SK-N-SH (cell line): ENCODE results near the gene TRPM3. TPM values are rescaled to one million over a fixed set of nuclear protein-coding genes. Genes with fewer than 3 reads are reported as not detected.

Source experiments
- CTCF ChIA-PET: fragments of 300-600, 350-600 bp; formaldehyde crosslinking; extraction: SDS; loops from one replicate; lab custom pipeline; 2021; lab: Yijun Ruan, JAX
- POLR2A ChIA-PET: fragments of 350-600 bp; sonication (Branson Sonifier 250); formaldehyde crosslinking; extraction: SDS; loops from one replicate; lab custom pipeline; 2020; ENCODE audit warnings: antibody characterized with exemption, inconsistent platforms; lab: Yijun Ruan, JAX
- DNase-seq: peaks from one replicate; pipeline ENCODE4 v3.0.0; 2012
- H2AFZ ChIP-seq: fragments of 200-600 bp; sonication (generic); 2 replicates; pipeline ENCODE4 v1.8.1; 2016; ENCODE audit warnings: antibody characterized with exemption, mild to moderate bottlenecking, low read depth
- H3F3A ChIP-seq: fragments of 200-600 bp; sonication (generic); replicated peaks from 2 replicates; pipeline ENCODE3; 2016; ENCODE audit warnings: antibody characterized with exemption, mild to moderate bottlenecking; ENCODE audit not compliant: insufficient read depth
- H3K27ac ChIP-seq, 2 experiments: fragments of 200-500 bp in 1 of 2; fragments of 200-600 bp in 1 of 2; sonication (Bioruptor generic) in 1 of 2; sonication (generic), shearing (Covaris generic) in 1 of 2; 2 replicates each; pipeline versions ENCODE4 v1.5.1 to v1.6.1; 2014 to 2016; ENCODE audit warnings: low read depth in 2 of 2, inconsistent platforms in 1 of 2, low read length in 1 of 2, mild to moderate bottlenecking in 1 of 2, mixed read lengths in 1 of 2
- H3K27me3 ChIP-seq: fragments of 200-600 bp; sonication (generic), shearing (Covaris generic); 2 replicates; pipeline ENCODE4 v1.6.1; 2016; ENCODE audit warnings: mixed run types; ENCODE audit not compliant: insufficient read depth
- H3K36me3 ChIP-seq, 2 experiments: fragments of 200-500 bp in 1 of 2; fragments of 200-600 bp in 1 of 2; sonication (Bioruptor generic) in 1 of 2; sonication (generic) in 1 of 2; replicated peaks in 1 of 2; 2 replicates each; pipeline versions ENCODE3 to v1.5.1; 2014 to 2016; ENCODE audit warnings: low read length in 1 of 2, mild to moderate bottlenecking in 1 of 2; ENCODE audit not compliant: insufficient read depth in 2 of 2, control insufficient read depth in 1 of 2
- H3K4me1 ChIP-seq, 2 experiments: fragments of 200-500 bp in 1 of 2; fragments of 200-600 bp in 1 of 2; sonication (Bioruptor generic) in 1 of 2; sonication (generic), shearing (Covaris generic) in 1 of 2; 2 replicates each; pipeline versions ENCODE4 v1.5.1 to v1.6.1; 2014 to 2016; ENCODE audit warnings: low read depth in 1 of 2, low read length in 1 of 2, mixed run types in 1 of 2; ENCODE audit not compliant: insufficient read depth in 2 of 2, control insufficient read depth in 1 of 2
- H3K4me2 ChIP-seq: fragments of 200-600 bp; sonication (generic), shearing (Covaris generic); 2 replicates; pipeline ENCODE4 v1.6.1; 2017; ENCODE audit warnings: mixed run types
- H3K4me3 ChIP-seq, 2 experiments: fragments of 200-500 bp in 1 of 2; fragments of 200-600 bp in 1 of 2; sonication (Bioruptor generic) in 1 of 2; sonication (generic), shearing (Covaris generic) in 1 of 2; 2 replicates each; pipeline versions ENCODE4 v1.5.1 to v1.8.1; 2014 to 2016; ENCODE audit warnings: low read depth in 2 of 2, inconsistent platforms in 1 of 2, low read length in 1 of 2, mild to moderate bottlenecking in 1 of 2, mixed read lengths in 1 of 2, moderate library complexity in 1 of 2
- H3K79me2 ChIP-seq: fragments of 200-600 bp; sonication (generic); 2 replicates; pipeline ENCODE4 v1.8.1; 2017; ENCODE audit warnings: mild to moderate bottlenecking; ENCODE audit not compliant: insufficient read depth
- H3K9ac ChIP-seq: fragments of 200-600 bp; sonication (generic); 2 replicates; pipeline ENCODE4 v1.6.1; 2017; ENCODE audit warnings: mixed run types
- H3K9me2 ChIP-seq: fragments of 200-600 bp; sonication (generic); 2 replicates; pipeline ENCODE4 v1.6.1; 2017; ENCODE audit warnings: mixed run types
- H3K9me3 ChIP-seq: fragments of 200-600 bp; sonication (generic); 2 replicates; pipeline ENCODE4 v1.6.1; 2017; ENCODE audit warnings: mixed run types, mild to moderate bottlenecking, moderate library complexity
- H4K20me1 ChIP-seq: fragments of 200-600 bp; sonication (generic); 2 replicates; pipeline ENCODE4 v1.6.1; 2017; ENCODE audit warnings: mild to moderate bottlenecking, mixed run types; ENCODE audit not compliant: insufficient read depth
- ELF1 ChIP-seq: IDR thresholded peaks from 2 replicates; pipeline ENCODE4 v1.4.0; 2012
- EP300 ChIP-seq, 2 experiments: IDR thresholded peaks; 2 replicates each; pipeline versions ENCODE4 v1.4.0 to v1.6.1; 2012; ENCODE audit warnings: borderline replicate concordance in 1 of 2, low read depth in 1 of 2, low read length in 1 of 2
- FOSL2 ChIP-seq: IDR thresholded peaks from 2 replicates; pipeline ENCODE4 v1.4.0; 2012; ENCODE audit warnings: low read depth, mild to moderate bottlenecking, moderate library complexity, borderline replicate concordance
- FOXJ3 ChIP-seq: sonication (generic); formaldehyde crosslinking; IDR thresholded peaks from 2 replicates; pipeline ENCODE4 v1.5.1; 2020; ENCODE audit warnings: mild to moderate bottlenecking, missing genetic modification reagents
- FOXM1 ChIP-seq: IDR thresholded peaks from 2 replicates; pipeline ENCODE4 v1.4.0; 2012; ENCODE audit warnings: low read depth, mild to moderate bottlenecking
- GABPA ChIP-seq: IDR thresholded peaks from 2 replicates; pipeline ENCODE4 v1.4.0; 2012; ENCODE audit warnings: low read depth, mild to moderate bottlenecking
- GATA2 ChIP-seq: sonication (generic); formaldehyde crosslinking; IDR thresholded peaks from 2 replicates; pipeline ENCODE4 v1.5.0; 2020; ENCODE audit warnings: mild to moderate bottlenecking, missing genetic modification reagents
- JUND ChIP-seq: IDR thresholded peaks from 2 replicates; pipeline ENCODE4 v1.4.0; 2012
- MEF2A ChIP-seq: IDR thresholded peaks from 2 replicates; pipeline ENCODE4 v1.4.0; 2012; ENCODE audit warnings: low read depth, borderline replicate concordance
- MXI1 ChIP-seq: IDR thresholded peaks from 2 replicates; pipeline ENCODE4 v1.6.1; 2012; ENCODE audit warnings: mild to moderate bottlenecking, low read depth, low read length, improper control_type of control experiment
- NFIC ChIP-seq: IDR thresholded peaks from 2 replicates; pipeline ENCODE4 v1.4.0; 2012; ENCODE audit warnings: borderline replicate concordance
- NRF1 ChIP-seq: IDR thresholded peaks from 2 replicates; pipeline ENCODE4 v1.6.1; 2012; ENCODE audit warnings: low read depth, mild to moderate bottlenecking, low read length
- RAD21 ChIP-seq: IDR thresholded peaks from 2 replicates; pipeline ENCODE4 v1.6.1; 2012; ENCODE audit warnings: mild to moderate bottlenecking, low read length
- RXRA ChIP-seq: IDR thresholded peaks from 2 replicates; pipeline ENCODE4 v1.4.0; 2012; ENCODE audit warnings: low read depth, mild to moderate bottlenecking, borderline replicate concordance
- SMC3 ChIP-seq: IDR thresholded peaks from 2 replicates; pipeline ENCODE4 v1.6.1; 2012; ENCODE audit warnings: low read depth, low read length, improper control_type of control experiment
- TAF1 ChIP-seq: IDR thresholded peaks from 2 replicates; pipeline ENCODE4 v1.6.1; 2012; ENCODE audit warnings: low read depth, mild to moderate bottlenecking, low read length, moderate library complexity, borderline replicate concordance
- TEAD4 ChIP-seq: IDR thresholded peaks from 2 replicates; pipeline ENCODE4 v1.4.0; 2012; ENCODE audit warnings: mild to moderate bottlenecking, borderline replicate concordance; ENCODE audit not compliant: insufficient read depth
- YY1 ChIP-seq: IDR thresholded peaks from 2 replicates; pipeline ENCODE4 v1.4.0; 2012; ENCODE audit warnings: low read depth, mild to moderate bottlenecking
- WGBS: methylation state at CpG from one replicate; pipeline ENCODE4 v1.1.6; 2017; ENCODE audit warnings: low lambda C conversion rate; 5-methylcytosine and 5-hydroxymethylcytosine counted together
- polyA plus RNA-seq, 3 experiments: library from polyadenylated mRNA; depleted of rRNA; stranded (reverse); fragments of >200 nt; gene quantifications; 2 replicates each; pipeline ENCODE4 v1.2.3, GENCODE V29; 2012
- TF ChIP-seq, protein P1 (sequence below): fragments of 200-600 bp; sonication (generic); IDR thresholded peaks from 2 replicates; pipeline ENCODE4 v1.6.1; 2017; ENCODE audit warnings: antibody characterized with exemption, mild to moderate bottlenecking, moderate library complexity
- TF ChIP-seq, protein P2 (sequence below): fragments of 150-350 bp; IDR thresholded peaks from 2 replicates; pipeline ENCODE4 v1.6.1; 2016; ENCODE audit warnings: mild to moderate bottlenecking, low read depth, low read length
- TF ChIP-seq, protein P3 (sequence below): IDR thresholded peaks from 2 replicates; pipeline ENCODE4; 2012

Gene TRPM3
- polyA plus RNA-seq, 1 of the 3 experiments (the other 2 are of a cell fraction), result not detected

DNA sequence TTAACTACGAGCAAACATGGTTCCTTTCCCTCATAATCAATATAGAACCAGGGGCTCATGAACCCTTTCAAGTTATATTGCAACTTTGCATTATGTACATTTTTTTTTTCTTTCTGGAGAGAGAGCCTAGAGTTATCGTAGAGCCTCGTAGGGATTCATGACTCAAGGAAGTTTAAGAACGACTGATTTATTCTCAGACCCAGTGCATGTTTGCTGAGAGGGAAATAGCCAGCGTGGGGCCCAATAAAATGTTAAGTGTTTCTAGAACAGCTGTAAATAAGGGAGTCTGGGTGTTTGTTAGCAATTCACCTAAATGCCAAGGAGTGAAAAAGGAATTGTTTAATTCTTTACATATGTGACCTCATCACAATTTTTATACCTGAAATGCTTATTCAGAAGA is 587.9 kb downstream of the TRPM3 start (continued):
- TF ChIP-seq, protein P1, sequence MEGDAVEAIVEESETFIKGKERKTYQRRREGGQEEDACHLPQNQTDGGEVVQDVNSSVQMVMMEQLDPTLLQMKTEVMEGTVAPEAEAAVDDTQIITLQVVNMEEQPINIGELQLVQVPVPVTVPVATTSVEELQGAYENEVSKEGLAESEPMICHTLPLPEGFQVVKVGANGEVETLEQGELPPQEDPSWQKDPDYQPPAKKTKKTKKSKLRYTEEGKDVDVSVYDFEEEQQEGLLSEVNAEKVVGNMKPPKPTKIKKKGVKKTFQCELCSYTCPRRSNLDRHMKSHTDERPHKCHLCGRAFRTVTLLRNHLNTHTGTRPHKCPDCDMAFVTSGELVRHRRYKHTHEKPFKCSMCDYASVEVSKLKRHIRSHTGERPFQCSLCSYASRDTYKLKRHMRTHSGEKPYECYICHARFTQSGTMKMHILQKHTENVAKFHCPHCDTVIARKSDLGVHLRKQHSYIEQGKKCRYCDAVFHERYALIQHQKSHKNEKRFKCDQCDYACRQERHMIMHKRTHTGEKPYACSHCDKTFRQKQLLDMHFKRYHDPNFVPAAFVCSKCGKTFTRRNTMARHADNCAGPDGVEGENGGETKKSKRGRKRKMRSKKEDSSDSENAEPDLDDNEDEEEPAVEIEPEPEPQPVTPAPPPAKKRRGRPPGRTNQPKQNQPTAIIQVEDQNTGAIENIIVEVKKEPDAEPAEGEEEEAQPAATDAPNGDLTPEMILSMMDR, result no peak
- no peak for TF ChIP-seq FOXJ3 (CRISPR knock-in tag)
- no peak for TF ChIP-seq TAF1
- no peak for TF ChIP-seq RAD21
- no peak for TF ChIP-seq ELF1

DNA sequence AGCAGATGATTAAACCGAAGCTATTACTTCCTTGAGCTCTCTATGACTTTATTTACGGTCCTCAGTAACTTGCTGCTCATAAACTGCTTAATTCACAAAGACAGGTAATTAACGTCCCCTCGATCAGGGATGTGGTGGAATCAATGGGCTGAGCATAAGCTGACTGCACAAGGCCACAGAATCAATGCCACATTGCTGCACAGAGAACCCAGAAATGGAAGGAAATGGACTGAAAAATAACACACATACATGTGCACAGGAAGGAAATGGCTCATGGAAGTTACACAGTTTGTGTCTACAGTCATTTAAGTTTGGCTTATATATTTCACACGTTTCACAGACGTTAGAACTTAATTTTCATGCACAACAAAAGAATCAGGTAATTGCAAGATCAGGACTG is 588.7 kb downstream of the TRPM3 start:
- Histone ChIP-seq H3K9me3 (no peaks in the 10 kb centered on the region), H3K27me3 (no peaks in the 10 kb centered on the region), H3K4me2 (no peak overlapping the region)
- 78% methylated on average over 6 of the region's 6 CpGs for WGBS
- DNase-seq, result no peak
- TF ChIP-seq FOXM1 (no peak), JUND (no peak), NRF1 (no peak), YY1 (no peak), TAF1 (no peak), RXRA (no peak)
- TF ChIP-seq, all 33 proteins: peak for 0
- H3F3A ChIP-seq, result peaks cover 3% of the 10 kb centered on the region
- ChIA-PET CTCF (interaction anchor here (0.7 kb wide), 1 partner anchor 195 kb away, joined by 3 read pairs; no protein-coding TSS in a partner anchor), POLR2A (no interaction called here)
- H3K9me2 ChIP-seq, result no peaks in the 10 kb centered on the region
- no peaks in the 10 kb centered on the region for H3K36me3 ChIP-seq
- no peak overlapping the region for H3K27ac ChIP-seq
- no peaks in the 10 kb centered on the region for H3K4me1 ChIP-seq
- H3K4me3 ChIP-seq, result no peak overlapping the region
- no peaks in the 10 kb centered on the region for H3K79me2 ChIP-seq
- no peak overlapping the region; the same call in 1 of the 2 replicates for H2AFZ ChIP-seq
- H3K9ac ChIP-seq, result no peak overlapping the region
- no peaks in the 10 kb centered on the region for H4K20me1 ChIP-seq

DNA sequence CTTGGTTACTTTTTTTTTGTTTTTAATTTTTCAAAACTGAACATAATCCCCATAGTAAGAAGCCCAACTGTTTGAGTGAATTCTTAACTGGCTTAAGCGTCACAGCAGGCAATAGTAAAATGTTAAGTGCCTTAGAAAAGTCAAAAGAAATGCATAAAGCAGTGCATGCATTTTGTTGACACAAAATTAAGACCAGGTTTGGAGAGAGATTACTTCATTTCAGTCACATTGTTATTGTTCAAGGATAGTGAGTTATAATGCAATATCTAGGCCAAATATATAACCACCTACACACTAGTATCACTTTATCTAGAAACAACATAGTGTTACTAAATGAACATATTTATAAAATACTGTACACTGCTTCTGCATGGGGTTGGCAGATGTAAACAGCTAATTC is 590.1 kb downstream of the TRPM3 start:
- no peaks in the 10 kb centered on the region for H3K4me1 ChIP-seq
- H3K9me2 ChIP-seq, result no peaks in the 10 kb centered on the region
- no peak overlapping the region for H3K27ac ChIP-seq
- no peak overlapping the region for H3K9ac ChIP-seq
- no peak overlapping the region for H2AFZ ChIP-seq
- no peaks in the 10 kb centered on the region for H3K79me2 ChIP-seq
- H3K4me2 ChIP-seq, result no peak overlapping the region
- DNase-seq, result no peak
- H3F3A ChIP-seq, result peaks cover 3% of the 10 kb centered on the region
- no peaks in the 10 kb centered on the region for H3K9me3 ChIP-seq
- H3K36me3 ChIP-seq, result no peaks in the 10 kb centered on the region
- POLR2A ChIA-PET, result no interaction called here
- no peaks in the 10 kb centered on the region for H4K20me1 ChIP-seq
- CTCF ChIA-PET, result no interaction called here
- WGBS, result 87% methylated on average over 1 of the region's 1 CpG
- no peak overlapping the region for H3K4me3 ChIP-seq
- no peaks in the 10 kb centered on the region for H3K27me3 ChIP-seq
- TF ChIP-seq SMC3 (no peak), MXI1 (no peak), GABPA (no peak), NFIC (no peak), GATA2 (no peak), NRF1 (no peak), TEAD4 (no peak), EP300 (IDR thresholded peaks at IDR 0.05; ENCODE audit: borderline replicate concordance in 1 of 2, low read depth in 1 of 2, low read length in 1 of 2) (no peak), MEF2A (no peak), FOSL2 (no peak), FOXJ3 (CRISPR knock-in tag) (no peak)
- TF ChIP-seq, protein P2, sequence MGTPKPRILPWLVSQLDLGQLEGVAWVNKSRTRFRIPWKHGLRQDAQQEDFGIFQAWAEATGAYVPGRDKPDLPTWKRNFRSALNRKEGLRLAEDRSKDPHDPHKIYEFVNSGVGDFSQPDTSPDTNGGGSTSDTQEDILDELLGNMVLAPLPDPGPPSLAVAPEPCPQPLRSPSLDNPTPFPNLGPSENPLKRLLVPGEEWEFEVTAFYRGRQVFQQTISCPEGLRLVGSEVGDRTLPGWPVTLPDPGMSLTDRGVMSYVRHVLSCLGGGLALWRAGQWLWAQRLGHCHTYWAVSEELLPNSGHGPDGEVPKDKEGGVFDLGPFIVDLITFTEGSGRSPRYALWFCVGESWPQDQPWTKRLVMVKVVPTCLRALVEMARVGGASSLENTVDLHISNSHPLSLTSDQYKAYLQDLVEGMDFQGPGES, result no peak
- TF ChIP-seq, protein P1, result no peak
- TF ChIP-seq, protein P3, sequence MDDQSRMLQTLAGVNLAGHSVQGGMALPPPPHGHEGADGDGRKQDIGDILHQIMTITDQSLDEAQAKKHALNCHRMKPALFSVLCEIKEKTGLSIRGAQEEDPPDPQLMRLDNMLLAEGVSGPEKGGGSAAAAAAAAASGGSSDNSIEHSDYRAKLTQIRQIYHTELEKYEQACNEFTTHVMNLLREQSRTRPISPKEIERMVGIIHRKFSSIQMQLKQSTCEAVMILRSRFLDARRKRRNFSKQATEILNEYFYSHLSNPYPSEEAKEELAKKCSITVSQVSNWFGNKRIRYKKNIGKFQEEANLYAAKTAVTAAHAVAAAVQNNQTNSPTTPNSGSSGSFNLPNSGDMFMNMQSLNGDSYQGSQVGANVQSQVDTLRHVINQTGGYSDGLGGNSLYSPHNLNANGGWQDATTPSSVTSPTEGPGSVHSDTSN, result no peak
